H9 (cell line): ENCODE measurements around the gene SLMAP. TPM values are rescaled to one million over a fixed set of nuclear protein-coding genes. Genes with fewer than 3 reads are reported as not detected.
A peak's percentile ranks its signal among the peaks of the same experiment; 100 is the strongest.

ENCODE experiments used
- DNase-seq: peaks from one replicate; pipeline ENCODE4 v3.0.0-alpha.2; 2017
- H2AFZ ChIP-seq: one replicate; pipeline ENCODE4 v1.6.1; 2013; ENCODE audit warnings: mild to moderate bottlenecking, low read length, control low read depth, moderate library complexity
- H2AK5ac ChIP-seq: 2 replicates; pipeline ENCODE4 v1.6.1; 2013; ENCODE audit warnings: low read length, control low read depth, mixed read lengths; ENCODE audit not compliant: insufficient read length
- H2BK120ac ChIP-seq: one replicate; pipeline ENCODE4 v1.6.1; 2013; ENCODE audit warnings: low read depth, mild to moderate bottlenecking, low read length, control low read depth, inconsistent platforms; ENCODE audit not compliant: poor library complexity, severe bottlenecking
- H2BK12ac ChIP-seq: 2 replicates; pipeline ENCODE4 v1.6.1; 2013; ENCODE audit warnings: low read length, control low read depth, mixed read lengths, low read depth; ENCODE audit not compliant: insufficient read length
- H2BK15ac ChIP-seq: 2 replicates; pipeline ENCODE4 v1.6.1; 2013; ENCODE audit warnings: low read depth, low read length, control low read depth
- H2BK20ac ChIP-seq: one replicate; pipeline ENCODE4 v1.6.1; 2013; ENCODE audit warnings: low read depth, mild to moderate bottlenecking, low read length, control low read depth, inconsistent platforms; ENCODE audit not compliant: poor library complexity, severe bottlenecking
- H2BK5ac ChIP-seq: 2 replicates; pipeline ENCODE4 v1.6.1; 2013; ENCODE audit warnings: low read length, control low read depth, mixed read lengths; ENCODE audit not compliant: insufficient read length
- H3K14ac ChIP-seq: 2 replicates; pipeline ENCODE4 v1.6.1; 2013; ENCODE audit warnings: low read length, control low read depth; ENCODE audit not compliant: insufficient read depth
- H3K18ac ChIP-seq: 2 replicates; pipeline ENCODE4 v1.6.1; 2013; ENCODE audit warnings: low read depth, mild to moderate bottlenecking, mixed read lengths, low read length, control low read depth; ENCODE audit not compliant: insufficient read length
- H3K23ac ChIP-seq: 2 replicates; pipeline ENCODE4 v1.6.1; 2013; ENCODE audit warnings: low read length, control low read depth, mixed read lengths, low read depth; ENCODE audit not compliant: insufficient read length
- H3K23me2 ChIP-seq: 2 replicates; pipeline ENCODE4 v1.6.1; 2013; ENCODE audit warnings: low read depth, mild to moderate bottlenecking, mixed read lengths, low read length, control low read depth; ENCODE audit not compliant: insufficient read length, poor library complexity, severe bottlenecking
- H3K27ac ChIP-seq: 2 replicates; pipeline ENCODE4 v1.5.1; 2013; ENCODE audit warnings: low read length, control low read depth, mixed read lengths, low read depth; ENCODE audit not compliant: insufficient read length
- H3K27me3 ChIP-seq: 2 replicates; pipeline ENCODE4 v1.6.1; 2013; ENCODE audit warnings: low read length, control low read depth, inconsistent platforms; ENCODE audit not compliant: insufficient read depth
- H3K4ac ChIP-seq: 2 replicates; pipeline ENCODE4 v1.6.1; 2013; ENCODE audit warnings: low read depth, mild to moderate bottlenecking, control low read depth, inconsistent platforms, low read length, moderate library complexity
- H3K4me1 ChIP-seq: 2 replicates; pipeline ENCODE4 v1.6.1; 2013; ENCODE audit warnings: low read length, control low read depth, inconsistent platforms; ENCODE audit not compliant: insufficient read depth
- H3K4me2 ChIP-seq: 2 replicates; pipeline ENCODE4 v1.6.1; 2013; ENCODE audit warnings: low read length, control low read depth, mixed read lengths; ENCODE audit not compliant: insufficient read length, insufficient read depth
- H3K56ac ChIP-seq: 2 replicates; pipeline ENCODE4 v1.6.1; 2013; ENCODE audit warnings: low read depth, mild to moderate bottlenecking, mixed read lengths, low read length, control low read depth; ENCODE audit not compliant: insufficient read length
- H3K79me1 ChIP-seq: 2 replicates; pipeline ENCODE4 v1.6.1; 2013; ENCODE audit warnings: low read depth, mild to moderate bottlenecking, moderate library complexity, low read length, control low read depth, inconsistent platforms; ENCODE audit not compliant: insufficient read depth, poor library complexity, severe bottlenecking
- H3K79me2 ChIP-seq: 2 replicates; pipeline ENCODE4 v1.6.1; 2013; ENCODE audit warnings: low read length, control low read depth, inconsistent platforms; ENCODE audit not compliant: insufficient read depth
- H3K9ac ChIP-seq: 2 replicates; pipeline ENCODE4 v1.6.1; 2013; ENCODE audit warnings: low read length, control low read depth, mixed read lengths; ENCODE audit not compliant: insufficient read length; ENCODE audit errors: extremely low read depth
- H3K9me3 ChIP-seq: one replicate; pipeline ENCODE4 v1.6.1; 2013; ENCODE audit warnings: low read depth, low read length, inconsistent platforms; ENCODE audit not compliant: control insufficient read depth
- H3T11ph ChIP-seq: one replicate; pipeline ENCODE4 v1.6.1; 2013; ENCODE audit warnings: mild to moderate bottlenecking, low read length, control low read depth, inconsistent platforms
- H4K20me1 ChIP-seq: one replicate; pipeline ENCODE4 v1.6.1; 2013; ENCODE audit not compliant: control insufficient read depth, insufficient read length, insufficient read depth
- H4K5ac ChIP-seq: 2 replicates; pipeline ENCODE4 v1.6.1; 2013; ENCODE audit warnings: low read depth, mild to moderate bottlenecking, mixed read lengths, low read length, control low read depth; ENCODE audit not compliant: insufficient read length
- H4K8ac ChIP-seq: replicated peaks from 2 replicates; pipeline ENCODE4 v1.6.1; 2013; ENCODE audit warnings: low read length, control low read depth, mixed read lengths, low read depth; ENCODE audit not compliant: insufficient read length
- H4K91ac ChIP-seq: 2 replicates; pipeline ENCODE4 v1.6.1; 2013; ENCODE audit warnings: low read depth, mild to moderate bottlenecking, moderate library complexity, mixed read lengths, low read length, control low read depth; ENCODE audit not compliant: insufficient read length
- H3K27ac Mint-ChIP-seq, 3 experiments: 2 replicates in 2 of 3; 3 replicates in 1 of 3; pipeline ENCODE4 v1.8.0; 2020 to 2021; ENCODE audit warnings: mixed read lengths in 3 of 3, mild to moderate bottlenecking in 1 of 3, moderate library complexity in 1 of 3
- H3K27me3 Mint-ChIP-seq: 2 replicates; pipeline ENCODE4 v1.8.0; 2021; ENCODE audit warnings: low read depth, mild to moderate bottlenecking, moderate library complexity, mixed read lengths
- H3K36me3 Mint-ChIP-seq, 3 experiments: 2 replicates in 2 of 3; 3 replicates in 1 of 3; pipeline ENCODE4 v1.8.0; 2020 to 2021; ENCODE audit warnings: low read depth in 3 of 3, mixed read lengths in 3 of 3; ENCODE audit not compliant: insufficient read depth in 1 of 3
- H3K4me1 Mint-ChIP-seq, 2 experiments: 2 replicates each; pipeline ENCODE4 v1.8.0; 2020; ENCODE audit warnings: mixed read lengths in 2 of 2
- H3K4me3 Mint-ChIP-seq, 2 experiments: 2 replicates in 1 of 2; 3 replicates in 1 of 2; pipeline ENCODE4 v1.8.0; 2020 to 2021; ENCODE audit warnings: mild to moderate bottlenecking in 2 of 2, mixed read lengths in 2 of 2, moderate library complexity in 1 of 2
- H3K9me3 Mint-ChIP-seq, 2 experiments: 2 replicates in 1 of 2; 3 replicates in 1 of 2; pipeline ENCODE4 v1.8.0; 2020; ENCODE audit warnings: mild to moderate bottlenecking in 2 of 2, mixed read lengths in 2 of 2, moderate library complexity in 1 of 2
- CTCF ChIP-seq: fragments of 200-600 bp; sonication (generic); conservative IDR thresholded peaks from 3 replicates; pipeline ENCODE4 v1.8.0; 2021; ENCODE audit warnings: antibody characterized with exemption, mild to moderate bottlenecking
- WGBS: extraction: QIAGEN DNeasy Blood & Tissue Kit; methylation state at CpG from one replicate; pipeline ENCODE4 v1.1.7; 2013; ENCODE audit warnings: missing lambda C conversion rate, low lambda C conversion rate, mixed read lengths; ENCODE audit not compliant: insufficient read length; ENCODE audit errors: extremely low coverage; 5-methylcytosine and 5-hydroxymethylcytosine counted together
- total RNA-seq: library from RNA; stranded (reverse); gene quantifications from 2 replicates; pipeline ENCODE4 v1.2.1, GENCODE V29; 2021

Gene SLMAP
- total RNA-seq, 1 experiment from 2014 or later, result 65.1 TPM

GRCh38 chr3:57826245-57826951, 70.3 kb downstream of the SLMAP start:
- Histone ChIP-seq H2BK15ac (no peak overlapping the region), H3K79me2 (peaks cover 1% of the 10 kb centered on the region; the same call in 1 of the 2 replicates), H2AFZ (no peak overlapping the region), H4K5ac (no peak overlapping the region), H3K27ac (no peak overlapping the region), H3K27me3 (no peaks in the 10 kb centered on the region), H2BK12ac (no peak overlapping the region), H3K9me3 (no peaks in the 10 kb centered on the region), H2BK120ac (no peak overlapping the region), H2BK20ac (no peak overlapping the region), H3K79me1 (peaks cover 10% of the 10 kb centered on the region), H4K8ac (no peak overlapping the region), H3K4ac (no peak overlapping the region), H3K4me2 (no peak overlapping the region), H4K20me1 (no peaks in the 10 kb centered on the region), H3K56ac (no peak overlapping the region), H3K4me1 (peaks cover 6% of the 10 kb centered on the region; the same call in 1 of the 2 replicates), H3K9ac (no peak overlapping the region), H3K23me2 (no peaks in the 10 kb centered on the region), H3T11ph (no peak overlapping the region), H3K18ac (no peak overlapping the region), H3K23ac (no peak overlapping the region), H2BK5ac (no peak overlapping the region), H2AK5ac (no peak overlapping the region), H3K14ac (no peak overlapping the region), H4K91ac (no peak overlapping the region)
- no peak for DNase-seq
- Mint-ChIP-seq H3K4me1 (peaks cover 45 to 57% of the 10 kb centered on the region in 2 experiments), H3K36me3 (peaks cover 0 to 3% (median 0%) of the 10 kb centered on the region in 3 experiments; a peak in 1 of 7 replicates), H3K4me3 (no peak overlapping the region), H3K9me3 (no peaks in the 10 kb centered on the region), H3K27me3 (no peaks in the 10 kb centered on the region), H3K27ac (peak overlapping the region; percentile 8 to 86 (median 10); a peak in 5 of 7 replicates)
- TF ChIP-seq CTCF, result no peak
- WGBS, result no CpG with 5 or more reads among the region's 1 CpG
